Uterus (tissue), 2 donors: Measurements from ENCODE around the gene CA10.

ENCODE experiments used
- POLR2A ChIP-seq, 2 donors: fragments of 450-650 bp; IDR thresholded peaks; one replicate each; pipeline ENCODE4 v1.6.1; 2016; ENCODE audit warnings: antibody characterized with exemption in 2 of 2, mild to moderate bottlenecking in 1 of 2, moderate library complexity in 1 of 2
- TF ChIP-seq, protein P1 (sequence below), 4 experiments: fragments of 200-600 bp in 2 of 4; fragments of 450-650 bp in 2 of 4; sonication (generic) in 2 of 4; IDR thresholded peaks; one replicate each; pipeline ENCODE4 v1.5.1; 2016 to 2019; ENCODE audit warnings: antibody characterized with exemption in 4 of 4, mild to moderate bottlenecking in 2 of 4, moderate library complexity in 1 of 4

DNA sequence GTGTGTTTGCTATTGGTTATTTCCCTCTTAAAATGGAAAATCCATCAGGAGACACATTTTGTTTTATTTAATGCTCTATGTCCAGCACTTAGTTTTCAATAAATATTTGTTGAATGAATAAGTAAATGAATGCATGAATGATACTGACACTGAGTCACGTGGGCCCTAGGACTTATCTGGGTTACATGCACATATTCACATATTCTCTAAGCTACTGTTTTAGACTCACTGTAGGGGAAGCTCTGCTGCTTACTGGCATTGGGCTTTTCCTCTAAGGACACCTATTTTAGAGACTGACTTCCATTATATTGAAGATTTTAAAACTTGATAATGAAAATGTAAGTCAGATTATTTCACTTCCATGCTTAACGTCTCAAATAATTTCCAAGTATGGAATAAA lies 571.0 kb downstream of the CA10 start:
- TF ChIP-seq POLR2A (IDR thresholded peaks at IDR 0.05), result no peak
- TF ChIP-seq, protein P1, sequence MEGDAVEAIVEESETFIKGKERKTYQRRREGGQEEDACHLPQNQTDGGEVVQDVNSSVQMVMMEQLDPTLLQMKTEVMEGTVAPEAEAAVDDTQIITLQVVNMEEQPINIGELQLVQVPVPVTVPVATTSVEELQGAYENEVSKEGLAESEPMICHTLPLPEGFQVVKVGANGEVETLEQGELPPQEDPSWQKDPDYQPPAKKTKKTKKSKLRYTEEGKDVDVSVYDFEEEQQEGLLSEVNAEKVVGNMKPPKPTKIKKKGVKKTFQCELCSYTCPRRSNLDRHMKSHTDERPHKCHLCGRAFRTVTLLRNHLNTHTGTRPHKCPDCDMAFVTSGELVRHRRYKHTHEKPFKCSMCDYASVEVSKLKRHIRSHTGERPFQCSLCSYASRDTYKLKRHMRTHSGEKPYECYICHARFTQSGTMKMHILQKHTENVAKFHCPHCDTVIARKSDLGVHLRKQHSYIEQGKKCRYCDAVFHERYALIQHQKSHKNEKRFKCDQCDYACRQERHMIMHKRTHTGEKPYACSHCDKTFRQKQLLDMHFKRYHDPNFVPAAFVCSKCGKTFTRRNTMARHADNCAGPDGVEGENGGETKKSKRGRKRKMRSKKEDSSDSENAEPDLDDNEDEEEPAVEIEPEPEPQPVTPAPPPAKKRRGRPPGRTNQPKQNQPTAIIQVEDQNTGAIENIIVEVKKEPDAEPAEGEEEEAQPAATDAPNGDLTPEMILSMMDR (IDR thresholded peaks at IDR 0.05), result no peak
